Endothelial cell of umbilical vein (primary cell): Measurements from ENCODE around the gene AKT1. TPM values are rescaled to one million over a fixed set of nuclear protein-coding genes. Genes with fewer than 3 reads are reported as not detected.

Experiments
- BruUV-seq: library from RNA; stranded (reverse); fragments of 400-500 nt; replicated peaks from 2 replicates; lab custom pipeline; 2021; lab: Mats Ljungman, UMichigan
- CTCF ChIA-PET: fragments of 300-600, 350-600 bp; sonication (Branson Sonifier 250); formaldehyde crosslinking; loops from one replicate; lab custom pipeline; 2021; ENCODE audit warnings: antibody characterized with exemption, inconsistent platforms; lab: Charles Lee
- POLR2A ChIA-PET: fragments of 300-600, 350-600 bp; sonication (Branson Sonifier 250); formaldehyde crosslinking; loops from one replicate; lab custom pipeline; 2021; ENCODE audit warnings: antibody characterized with exemption, inconsistent platforms; lab: Charles Lee
- DNase-seq: peaks from one replicate; pipeline ENCODE4 v3.0.0-alpha.2; 2011; ENCODE audit warnings: low read depth, low spot score
- FAIRE-seq: peaks from 2 replicates; lab custom pipeline; 2011; peaks lifted over from hg19 to GRCh38; lab: Jason Lieb, UNC
- H2AFZ ChIP-seq: 2 replicates; pipeline ENCODE4 v1.6.0; 2012; ENCODE audit warnings: low read depth, low read length, control low read depth, inconsistent platforms
- H3K27ac ChIP-seq: 2 replicates; pipeline ENCODE4 v1.5.1; 2011; ENCODE audit warnings: low read depth, mild to moderate bottlenecking, control low read depth, low read length, moderate library complexity; ENCODE audit not compliant: insufficient read depth
- H3K27me3 ChIP-seq, 2 experiments: 2 replicates each; pipeline versions ENCODE4 v1.6.0 to v1.6.1; 2011; ENCODE audit warnings: low read length in 2 of 2, mixed read lengths in 1 of 2; ENCODE audit not compliant: control insufficient read depth in 2 of 2, insufficient read depth in 2 of 2
- H3K36me3 ChIP-seq, 2 experiments: 2 replicates in 1 of 2; 3 replicates in 1 of 2; pipeline ENCODE4 v1.5.1; 2011; ENCODE audit warnings: low read length in 2 of 2, mild to moderate bottlenecking in 1 of 2, moderate library complexity in 1 of 2; ENCODE audit not compliant: control insufficient read depth in 2 of 2, insufficient read depth in 2 of 2; ENCODE audit errors: extremely low read depth in 1 of 2
- H3K4me1 ChIP-seq: 3 replicates; pipeline ENCODE4 v1.5.1; 2011; ENCODE audit warnings: mild to moderate bottlenecking, low read length; ENCODE audit not compliant: control insufficient read depth, insufficient read depth; ENCODE audit errors: extremely low read depth
- H3K4me2 ChIP-seq: 2 replicates; pipeline ENCODE4 v1.6.1; 2011; ENCODE audit warnings: low read length, control low read depth, mixed read lengths; ENCODE audit not compliant: insufficient read depth
- H3K4me3 ChIP-seq, 3 experiments: fragments of 200-600 bp in 1 of 3; sonication (generic), shearing (Covaris generic) in 1 of 3; replicated peaks in 1 of 3; 2 replicates each; pipeline ENCODE4 v1.5.1; 2011 to 2016; ENCODE audit warnings: control low read depth in 3 of 3, low read length in 3 of 3, mild to moderate bottlenecking in 2 of 3, inconsistent platforms in 1 of 3, low read depth in 1 of 3, moderate library complexity in 1 of 3; ENCODE audit not compliant: insufficient read depth in 1 of 3
- H3K79me2 ChIP-seq: 2 replicates; pipeline ENCODE4 v1.6.0; 2012; ENCODE audit warnings: low read length, inconsistent platforms; ENCODE audit not compliant: control insufficient read depth, insufficient read depth
- H3K9ac ChIP-seq: replicated peaks from 2 replicates; pipeline ENCODE3; 2011; ENCODE audit warnings: low read length, control low read depth; ENCODE audit not compliant: insufficient read depth; ENCODE audit errors: extremely low read depth
- H3K9me1 ChIP-seq: replicated peaks from 3 replicates; pipeline ENCODE4 v1.6.0; 2011; ENCODE audit warnings: mild to moderate bottlenecking, low read length; ENCODE audit not compliant: control insufficient read depth, insufficient read depth; ENCODE audit errors: extremely low read depth
- H3K9me3 ChIP-seq: replicated peaks from 2 replicates; pipeline ENCODE4 v1.5.1; 2012; ENCODE audit warnings: low read length, inconsistent platforms; ENCODE audit not compliant: control insufficient read depth, insufficient read depth
- H4K20me1 ChIP-seq: replicated peaks from 2 replicates; pipeline ENCODE3; 2011; ENCODE audit warnings: mild to moderate bottlenecking, low read length; ENCODE audit not compliant: control insufficient read depth, insufficient read depth; ENCODE audit errors: extremely low read depth
- EZH2 ChIP-seq: IDR thresholded peaks from 2 replicates; pipeline ENCODE4 v1.6.1; 2012; ENCODE audit warnings: borderline replicate concordance, low read depth, mild to moderate bottlenecking, moderate library complexity, low read length, inconsistent platforms; ENCODE audit not compliant: severe bottlenecking
- FOS ChIP-seq: IDR thresholded peaks from 2 replicates; pipeline ENCODE4 v1.6.1; 2011; ENCODE audit warnings: mild to moderate bottlenecking, low read length, moderate library complexity, borderline replicate concordance; ENCODE audit not compliant: insufficient read depth
- GATA2 ChIP-seq: IDR thresholded peaks from 2 replicates; pipeline ENCODE4 v1.7.0; 2011; ENCODE audit warnings: low read depth, mild to moderate bottlenecking, moderate library complexity, mixed read lengths, low read length; ENCODE audit not compliant: insufficient read length, insufficient read depth
- JUN ChIP-seq: IDR thresholded peaks from 2 replicates; pipeline ENCODE4 v1.6.1; 2011; ENCODE audit warnings: borderline replicate concordance, low read depth; ENCODE audit not compliant: insufficient read length, insufficient read depth
- MYC ChIP-seq: IDR thresholded peaks from one replicate; pipeline ENCODE4 v1.6.1; 2011; ENCODE audit warnings: mild to moderate bottlenecking, low read depth, low read length
- POLR2A ChIP-seq: IDR thresholded peaks from 2 replicates; pipeline ENCODE4 v1.6.1; 2012; ENCODE audit warnings: low read depth, mild to moderate bottlenecking, control low read depth, low read length
- POLR2AphosphoS5 ChIP-seq: IDR thresholded peaks from 2 replicates; pipeline ENCODE4 v1.6.1; 2012; ENCODE audit warnings: low read depth, mild to moderate bottlenecking, control low read depth, low read length, moderate library complexity; ENCODE audit not compliant: insufficient read depth
- dilution Hi-C: fragments of 300-500 bp; cut with MboI; formaldehyde crosslinking; loops from one replicate; pipeline ENCODE4 v1.15.0; 2019; ENCODE audit warnings: low sequenced_read_pairs; ENCODE audit not compliant: extremely low pct_ligation_motif_present
- intact Hi-C: fragments of 100-400 bp; cut with micrococcal nuclease; formaldehyde crosslinking; loops from one replicate; pipeline ENCODE4 v1.10.0; 2022
- polyA plus RNA-seq, 4 experiments: library from polyadenylated mRNA; depleted of rRNA in 3 of 4; stranded (reverse) in 3 of 4; unstranded in 1 of 4; fragments of >200 nt; gene quantifications; 2 replicates each; pipeline versions ENCODE4 v1.2.1 to v1.2.3, GENCODE V29; 2011 to 2012; ENCODE audit warnings: missing spikeins in 1 of 4
- total RNA-seq: library from RNA; stranded (reverse); gene quantifications from 2 replicates; pipeline ENCODE4 v1.2.3, GENCODE V29; 2021
- TF ChIP-seq, protein P1 (sequence below): IDR thresholded peaks from 2 replicates; pipeline ENCODE4 v1.6.1; 2011; ENCODE audit not compliant: insufficient read depth, insufficient read length
- TF ChIP-seq, protein P2 (sequence below), 2 donors: IDR thresholded peaks; 1 replicate in 1 of 2; 2 replicates in 1 of 2; pipeline ENCODE4 v1.5.1; 2011; ENCODE audit warnings: low read length in 2 of 2, mild to moderate bottlenecking in 2 of 2, moderate library complexity in 2 of 2, control low read depth in 1 of 2, inconsistent platforms in 1 of 2, low read depth in 1 of 2; ENCODE audit not compliant: insufficient read depth in 1 of 2; ENCODE audit errors: extremely low read depth in 1 of 2

Gene AKT1
- total and polyA plus RNA-seq, 2 donors (not counting 3 experiments of a cell fraction or from before 2014, with no cell fraction given): 177 to 191 TPM

DNA sequence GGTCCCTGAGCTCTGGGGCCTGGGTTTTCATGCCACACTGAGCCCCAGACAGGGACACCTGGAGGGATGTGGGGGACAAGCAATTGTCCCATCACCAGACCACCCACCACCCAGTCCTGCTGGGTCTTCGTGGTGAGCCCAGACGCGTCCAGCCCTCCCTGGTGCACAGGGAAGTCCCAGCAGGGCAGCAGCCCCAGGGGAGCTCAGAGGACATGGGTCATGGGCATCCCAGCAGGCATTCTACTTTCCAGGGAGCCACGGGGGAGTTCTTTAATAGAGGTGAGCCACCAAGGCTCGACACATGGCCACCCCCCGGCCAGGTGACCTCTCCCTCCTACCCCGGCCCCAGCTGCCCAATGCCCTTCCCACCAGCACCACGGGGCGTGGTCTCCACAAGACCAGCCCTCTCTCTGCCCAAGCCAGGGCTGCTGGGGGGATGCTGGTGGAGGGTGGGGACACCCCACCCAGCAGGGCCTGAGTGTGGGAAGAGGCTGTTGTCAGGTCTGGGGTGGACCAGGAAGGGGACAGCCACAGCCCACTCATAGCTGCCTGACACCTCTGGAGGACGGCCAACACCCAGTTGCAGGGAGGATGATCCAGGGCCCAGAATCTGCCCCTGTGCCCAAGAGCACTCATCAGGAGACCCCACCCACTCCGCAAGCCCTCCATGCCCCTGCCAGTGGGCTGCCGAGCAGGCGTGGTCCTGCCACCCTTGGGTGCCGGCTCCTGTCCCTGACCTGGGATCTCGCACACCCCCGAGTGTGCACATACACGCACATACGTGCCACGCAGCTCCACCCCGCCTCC is 14.1 kb downstream of the AKT1 start:
- Histone ChIP-seq H4K20me1 (no peaks in the 10 kb centered on the region), H3K9me1 (no peaks in the 10 kb centered on the region), H3K4me2 (no peak overlapping the region), H2AFZ (no peak overlapping the region), H3K36me3 (peaks cover 4 to 13% of the 10 kb centered on the region in 2 experiments), H3K4me3 (no peak overlapping the region), H3K79me2 (peaks cover 8% of the 10 kb centered on the region), H3K9me3 (no peaks in the 10 kb centered on the region), H3K27ac (no peak overlapping the region), H3K4me1 (no peaks in the 10 kb centered on the region), H3K27me3 (no peaks in the 10 kb centered on the region), H3K9ac (no peak overlapping the region)
- ChIA-PET POLR2A (no interaction called here), CTCF (interaction anchor here (0.9 to 4.4 kb wide), 3 partner anchors 11 to 45 kb away, joined by 3 to 31 read pairs (median 3); no protein-coding TSS in a partner anchor)
- no peak for DNase-seq
- intact Hi-C loops: no loop called here
- no peak for FAIRE-seq
- TF ChIP-seq, protein P1, sequence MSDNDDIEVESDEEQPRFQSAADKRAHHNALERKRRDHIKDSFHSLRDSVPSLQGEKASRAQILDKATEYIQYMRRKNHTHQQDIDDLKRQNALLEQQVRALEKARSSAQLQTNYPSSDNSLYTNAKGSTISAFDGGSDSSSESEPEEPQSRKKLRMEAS: no peak
- TF ChIP-seq GATA2: no peak
- TF ChIP-seq, protein P2, sequence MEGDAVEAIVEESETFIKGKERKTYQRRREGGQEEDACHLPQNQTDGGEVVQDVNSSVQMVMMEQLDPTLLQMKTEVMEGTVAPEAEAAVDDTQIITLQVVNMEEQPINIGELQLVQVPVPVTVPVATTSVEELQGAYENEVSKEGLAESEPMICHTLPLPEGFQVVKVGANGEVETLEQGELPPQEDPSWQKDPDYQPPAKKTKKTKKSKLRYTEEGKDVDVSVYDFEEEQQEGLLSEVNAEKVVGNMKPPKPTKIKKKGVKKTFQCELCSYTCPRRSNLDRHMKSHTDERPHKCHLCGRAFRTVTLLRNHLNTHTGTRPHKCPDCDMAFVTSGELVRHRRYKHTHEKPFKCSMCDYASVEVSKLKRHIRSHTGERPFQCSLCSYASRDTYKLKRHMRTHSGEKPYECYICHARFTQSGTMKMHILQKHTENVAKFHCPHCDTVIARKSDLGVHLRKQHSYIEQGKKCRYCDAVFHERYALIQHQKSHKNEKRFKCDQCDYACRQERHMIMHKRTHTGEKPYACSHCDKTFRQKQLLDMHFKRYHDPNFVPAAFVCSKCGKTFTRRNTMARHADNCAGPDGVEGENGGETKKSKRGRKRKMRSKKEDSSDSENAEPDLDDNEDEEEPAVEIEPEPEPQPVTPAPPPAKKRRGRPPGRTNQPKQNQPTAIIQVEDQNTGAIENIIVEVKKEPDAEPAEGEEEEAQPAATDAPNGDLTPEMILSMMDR (IDR thresholded peaks at IDR 0.05; ENCODE audit: extremely low read depth in 1 of 2, insufficient read depth in 1 of 2, low read depth in 1 of 2, low read length in 2 of 2): no peak
- TF ChIP-seq EZH2: no peak
- no peak for TF ChIP-seq JUN
- no peak for TF ChIP-seq MYC
- TF ChIP-seq POLR2A: no peak
- no peak for TF ChIP-seq POLR2AphosphoS5
- TF ChIP-seq FOS: no peak
- no TSS peak for BruUV-seq
- dilution Hi-C loops: no loop called here
